GM12878 (cell line): ENCODE data around the gene C5.

Experiments
- SMC3 ChIP-seq: IDR thresholded peaks from 2 replicates; pipeline ENCODE4 v1.6.1; 2011; ENCODE audit warnings: low read length, improper control_type of control experiment, borderline replicate concordance
- TF ChIP-seq, protein P1 (sequence below), 3 experiments: IDR thresholded peaks in 2 of 3; conservative IDR thresholded peaks in 1 of 3; 2 replicates each; pipeline ENCODE4 v1.5.1; 2011; ENCODE audit warnings: low read depth in 3 of 3, low read length in 3 of 3, mild to moderate bottlenecking in 3 of 3, control low read depth in 2 of 3, moderate library complexity in 2 of 3, inconsistent platforms in 1 of 3, mixed read lengths in 1 of 3; ENCODE audit not compliant: control insufficient read depth in 2 of 3, insufficient read depth in 1 of 3; ENCODE audit errors: extremely low read depth in 1 of 3
- TF ChIP-seq, protein P2 (sequence below): IDR thresholded peaks from 2 replicates; pipeline ENCODE4 v1.6.1; 2012; ENCODE audit warnings: mild to moderate bottlenecking, low read depth, low read length
- TF ChIP-seq, protein P3 (sequence below): fragments of 450-650 bp; IDR thresholded peaks from 2 replicates; pipeline ENCODE4 v1.6.1; 2017; ENCODE audit warnings: mild to moderate bottlenecking

DNA sequence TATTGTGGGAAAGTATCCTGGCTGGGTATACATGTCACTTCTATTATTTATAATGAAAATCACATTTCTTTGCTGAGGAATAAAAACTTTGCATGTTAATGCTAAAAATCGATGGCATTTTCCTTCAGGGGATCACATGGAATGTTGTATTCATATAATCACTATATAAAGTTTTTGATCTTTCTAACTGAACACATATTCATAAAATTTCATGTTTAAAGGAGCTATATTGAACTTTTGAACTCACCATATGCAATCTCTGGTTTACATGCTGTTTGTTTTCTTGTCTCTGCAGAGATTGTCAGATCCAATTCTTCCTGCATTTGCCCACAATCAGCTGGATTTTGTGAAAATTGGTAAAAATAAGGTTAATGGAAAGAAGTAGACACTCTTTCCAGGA is 90.1 kb downstream of the C5 start:
- TF ChIP-seq, protein P1, sequence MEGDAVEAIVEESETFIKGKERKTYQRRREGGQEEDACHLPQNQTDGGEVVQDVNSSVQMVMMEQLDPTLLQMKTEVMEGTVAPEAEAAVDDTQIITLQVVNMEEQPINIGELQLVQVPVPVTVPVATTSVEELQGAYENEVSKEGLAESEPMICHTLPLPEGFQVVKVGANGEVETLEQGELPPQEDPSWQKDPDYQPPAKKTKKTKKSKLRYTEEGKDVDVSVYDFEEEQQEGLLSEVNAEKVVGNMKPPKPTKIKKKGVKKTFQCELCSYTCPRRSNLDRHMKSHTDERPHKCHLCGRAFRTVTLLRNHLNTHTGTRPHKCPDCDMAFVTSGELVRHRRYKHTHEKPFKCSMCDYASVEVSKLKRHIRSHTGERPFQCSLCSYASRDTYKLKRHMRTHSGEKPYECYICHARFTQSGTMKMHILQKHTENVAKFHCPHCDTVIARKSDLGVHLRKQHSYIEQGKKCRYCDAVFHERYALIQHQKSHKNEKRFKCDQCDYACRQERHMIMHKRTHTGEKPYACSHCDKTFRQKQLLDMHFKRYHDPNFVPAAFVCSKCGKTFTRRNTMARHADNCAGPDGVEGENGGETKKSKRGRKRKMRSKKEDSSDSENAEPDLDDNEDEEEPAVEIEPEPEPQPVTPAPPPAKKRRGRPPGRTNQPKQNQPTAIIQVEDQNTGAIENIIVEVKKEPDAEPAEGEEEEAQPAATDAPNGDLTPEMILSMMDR (IDR thresholded peaks at IDR 0.05 in 2 of 3, conservative IDR thresholded peaks at IDR 0.05 in 1 of 3; ENCODE audit: control insufficient read depth in 2 of 3, extremely low read depth in 1 of 3, insufficient read depth in 1 of 3, low read depth in 3 of 3, low read length in 3 of 3) = no peak
- TF ChIP-seq, protein P2, sequence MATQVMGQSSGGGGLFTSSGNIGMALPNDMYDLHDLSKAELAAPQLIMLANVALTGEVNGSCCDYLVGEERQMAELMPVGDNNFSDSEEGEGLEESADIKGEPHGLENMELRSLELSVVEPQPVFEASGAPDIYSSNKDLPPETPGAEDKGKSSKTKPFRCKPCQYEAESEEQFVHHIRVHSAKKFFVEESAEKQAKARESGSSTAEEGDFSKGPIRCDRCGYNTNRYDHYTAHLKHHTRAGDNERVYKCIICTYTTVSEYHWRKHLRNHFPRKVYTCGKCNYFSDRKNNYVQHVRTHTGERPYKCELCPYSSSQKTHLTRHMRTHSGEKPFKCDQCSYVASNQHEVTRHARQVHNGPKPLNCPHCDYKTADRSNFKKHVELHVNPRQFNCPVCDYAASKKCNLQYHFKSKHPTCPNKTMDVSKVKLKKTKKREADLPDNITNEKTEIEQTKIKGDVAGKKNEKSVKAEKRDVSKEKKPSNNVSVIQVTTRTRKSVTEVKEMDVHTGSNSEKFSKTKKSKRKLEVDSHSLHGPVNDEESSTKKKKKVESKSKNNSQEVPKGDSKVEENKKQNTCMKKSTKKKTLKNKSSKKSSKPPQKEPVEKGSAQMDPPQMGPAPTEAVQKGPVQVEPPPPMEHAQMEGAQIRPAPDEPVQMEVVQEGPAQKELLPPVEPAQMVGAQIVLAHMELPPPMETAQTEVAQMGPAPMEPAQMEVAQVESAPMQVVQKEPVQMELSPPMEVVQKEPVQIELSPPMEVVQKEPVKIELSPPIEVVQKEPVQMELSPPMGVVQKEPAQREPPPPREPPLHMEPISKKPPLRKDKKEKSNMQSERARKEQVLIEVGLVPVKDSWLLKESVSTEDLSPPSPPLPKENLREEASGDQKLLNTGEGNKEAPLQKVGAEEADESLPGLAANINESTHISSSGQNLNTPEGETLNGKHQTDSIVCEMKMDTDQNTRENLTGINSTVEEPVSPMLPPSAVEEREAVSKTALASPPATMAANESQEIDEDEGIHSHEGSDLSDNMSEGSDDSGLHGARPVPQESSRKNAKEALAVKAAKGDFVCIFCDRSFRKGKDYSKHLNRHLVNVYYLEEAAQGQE = no peak
- TF ChIP-seq, protein P3, sequence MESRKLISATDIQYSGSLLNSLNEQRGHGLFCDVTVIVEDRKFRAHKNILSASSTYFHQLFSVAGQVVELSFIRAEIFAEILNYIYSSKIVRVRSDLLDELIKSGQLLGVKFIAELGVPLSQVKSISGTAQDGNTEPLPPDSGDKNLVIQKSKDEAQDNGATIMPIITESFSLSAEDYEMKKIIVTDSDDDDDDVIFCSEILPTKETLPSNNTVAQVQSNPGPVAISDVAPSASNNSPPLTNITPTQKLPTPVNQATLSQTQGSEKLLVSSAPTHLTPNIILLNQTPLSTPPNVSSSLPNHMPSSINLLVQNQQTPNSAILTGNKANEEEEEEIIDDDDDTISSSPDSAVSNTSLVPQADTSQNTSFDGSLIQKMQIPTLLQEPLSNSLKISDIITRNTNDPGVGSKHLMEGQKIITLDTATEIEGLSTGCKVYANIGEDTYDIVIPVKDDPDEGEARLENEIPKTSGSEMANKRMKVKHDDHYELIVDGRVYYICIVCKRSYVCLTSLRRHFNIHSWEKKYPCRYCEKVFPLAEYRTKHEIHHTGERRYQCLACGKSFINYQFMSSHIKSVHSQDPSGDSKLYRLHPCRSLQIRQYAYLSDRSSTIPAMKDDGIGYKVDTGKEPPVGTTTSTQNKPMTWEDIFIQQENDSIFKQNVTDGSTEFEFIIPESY = no peak
- no peak for TF ChIP-seq SMC3
